ENCODE measurements around the gene TICAM2. TPM values are rescaled to one million over a fixed set of nuclear protein-coding genes. Genes with fewer than 3 reads are reported as not detected.

Gene TICAM2
- polyA plus RNA-seq, 2 of the 4 experiments (the other 2 are of a cell fraction): 0.34 to 0.77 TPM

- no peak for TF ChIP-seq FOSL2 (IDR thresholded peaks at IDR 0.05)
- no peak for TF ChIP-seq FOSL2 (CRISPR knock-in tag; IDR thresholded peaks at IDR 0.05)
- no peak for TF ChIP-seq HDAC2 (IDR thresholded peaks at IDR 0.05)
- no peak for TF ChIP-seq SMC3 (IDR thresholded peaks at IDR 0.05)
- TF ChIP-seq RAD21 (conservative IDR thresholded peaks at IDR 0.05 in 1 of 2, IDR thresholded peaks at IDR 0.05 in 1 of 2): no peak
- no peak for TF ChIP-seq CBX2 (IDR thresholded peaks at IDR 0.05; ENCODE audit: borderline replicate concordance, low read depth)
These were observed 14.6 kb upstream of the TICAM2 start (continued) for GRCh38 chr5:115616892-115617291.

- ChIA-PET CTCF (interaction anchor here (1.1 to 1.2 kb wide), 2 partner anchors 9 to 207 kb away, joined by 3 to 4 read pairs; partner anchors contain the start of gene TMED7), POLR2A (interaction anchor here (1.5 kb wide), 1 partner anchor 72 kb away, joined by 4 read pairs; the partner anchor contains the start of gene FEM1C)
- Histone ChIP-seq H3K4me3 (no peak overlapping the region), H3K27ac (no peak overlapping the region), H3K9me3 (no peaks in the 10 kb centered on the region), H3K4me1 (no peaks in the 10 kb centered on the region), H3K4me2 (no peak overlapping the region)
- no peak for TF ChIP-seq JUN (IDR thresholded peaks at IDR 0.05)
- TF ChIP-seq HOXA7 (CRISPR knock-in tag; IDR thresholded peaks at IDR 0.05): no peak
- no peak for TF ChIP-seq KDM5A (IDR thresholded peaks at IDR 0.05)
- TF ChIP-seq EP300 (IDR thresholded peaks at IDR 0.05): no peak
- TF ChIP-seq BHLHE40 (IDR thresholded peaks at IDR 0.05; ENCODE audit: low read depth, low read length): no peak
- TF ChIP-seq JUNB (IDR thresholded peaks at IDR 0.05): no peak
- no peak for TF ChIP-seq SMC3 (IDR thresholded peaks at IDR 0.05)
- TF ChIP-seq POLR2A (IDR thresholded peaks at IDR 0.05; ENCODE audit: low read length): no peak
- no peak for TF ChIP-seq RCOR1 (IDR thresholded peaks at IDR 0.05; ENCODE audit: low read depth, low read length)
- no peak for TF ChIP-seq RARB (CRISPR knock-in tag; IDR thresholded peaks at IDR 0.05)
- TF ChIP-seq NPAS2 (CRISPR knock-in tag; IDR thresholded peaks at IDR 0.05; ENCODE audit: borderline replicate concordance): no peak
- TF ChIP-seq HMGXB4 (CRISPR knock-in tag; IDR thresholded peaks at IDR 0.05; ENCODE audit: borderline replicate concordance): no peak
- TF ChIP-seq CEBPB (IDR thresholded peaks at IDR 0.05): no peak
- no peak for TF ChIP-seq ATOH8 (CRISPR knock-in tag; IDR thresholded peaks at IDR 0.05; ENCODE audit: low read depth)
- DNase-seq (ENCODE audit: low read depth in 1 of 2, low spot score in 1 of 2) (no peak), ATAC-seq (no peak), FAIRE-seq (no peak)
These were observed 14.2 kb upstream of the TICAM2 start for GRCh38 chr5:115616472-115616871.

GRCh38 chr5:115611873-115612272, 9.6 kb upstream of the TICAM2 start:
- no peak for FAIRE-seq
- Histone ChIP-seq H3K4me2 (no peak overlapping the region), H3K27ac (no peak overlapping the region), H3K9me3 (no peaks in the 10 kb centered on the region), H3K4me3 (no peak overlapping the region), H3K4me1 (no peaks in the 10 kb centered on the region)
- ChIA-PET POLR2A (no interaction called here), CTCF (interaction anchor here (0.6 kb wide), 1 partner anchor 484 kb away, joined by 3 read pairs; no protein-coding TSS in a partner anchor)
- 98% methylated on average over 5 of the region's 5 CpGs for WGBS (ENCODE audit: missing lambda C conversion rate)
- peak in 1 of 2 experiments; percentile 33; a peak in 1 of 6 replicates for ATAC-seq
- DNase-seq (ENCODE audit: low read depth in 1 of 2, low spot score in 1 of 2): no peak
- no peak for TF ChIP-seq NPAS2 (CRISPR knock-in tag; IDR thresholded peaks at IDR 0.05; ENCODE audit: borderline replicate concordance)
- TF ChIP-seq FOSB (CRISPR knock-in tag; IDR thresholded peaks at IDR 0.05): no peak
- no peak for TF ChIP-seq CHD2 (IDR thresholded peaks at IDR 0.05; ENCODE audit: low read length, partially characterized antibody)
- no peak for TF ChIP-seq HDAC2 (IDR thresholded peaks at IDR 0.05)
- no peak for TF ChIP-seq HOXA7 (CRISPR knock-in tag; IDR thresholded peaks at IDR 0.05)
- no peak for TF ChIP-seq GATA3 (IDR thresholded peaks at IDR 0.05; ENCODE audit: borderline replicate concordance)
- no peak for TF ChIP-seq KDM1A (IDR thresholded peaks at IDR 0.05; ENCODE audit: low read depth)
- TF ChIP-seq RCOR1 (IDR thresholded peaks at IDR 0.05; ENCODE audit: low read depth, low read length): no peak
- no peak for TF ChIP-seq ESRRA (IDR thresholded peaks at IDR 0.05; ENCODE audit: borderline replicate concordance, low read length)
- no peak for TF ChIP-seq PBX3 (IDR thresholded peaks at IDR 0.05)
- no peak for TF ChIP-seq CTCF (IDR thresholded peaks at IDR 0.05)
- no peak for TF ChIP-seq KDM5A (IDR thresholded peaks at IDR 0.05)
- no peak for TF ChIP-seq MYC (IDR thresholded peaks at IDR 0.05; ENCODE audit: borderline replicate concordance, low read length)
- no peak for TF ChIP-seq CEBPB (IDR thresholded peaks at IDR 0.05)
- TF ChIP-seq BCL3 (IDR thresholded peaks at IDR 0.05): no peak
- no peak for TF ChIP-seq ELK1 (IDR thresholded peaks at IDR 0.05; ENCODE audit: low read depth, low read length)
- TF ChIP-seq MAZ (IDR thresholded peaks at IDR 0.05; ENCODE audit: borderline replicate concordance, low read depth, low read length): no peak

All from A549 (cell line).